GM19239 (cell line): ENCODE data around the gene OR11G2.
"Not testable (repeated sequence)": the region's sequence is repeated elsewhere in the genome, so short reads cannot be mapped to it uniquely, and the experiment has no call there.

ENCODE experiments used
- DNase-seq: peaks from one replicate; pipeline ENCODE4 v3.0.0; 2011; ENCODE audit warnings: low spot score; ENCODE audit not compliant: insufficient read length
- FAIRE-seq: peaks from 2 replicates; lab custom pipeline; 2011; peaks lifted over from hg19 to GRCh38; lab: Jason Lieb, UNC

OR11G2 gene

DNA sequence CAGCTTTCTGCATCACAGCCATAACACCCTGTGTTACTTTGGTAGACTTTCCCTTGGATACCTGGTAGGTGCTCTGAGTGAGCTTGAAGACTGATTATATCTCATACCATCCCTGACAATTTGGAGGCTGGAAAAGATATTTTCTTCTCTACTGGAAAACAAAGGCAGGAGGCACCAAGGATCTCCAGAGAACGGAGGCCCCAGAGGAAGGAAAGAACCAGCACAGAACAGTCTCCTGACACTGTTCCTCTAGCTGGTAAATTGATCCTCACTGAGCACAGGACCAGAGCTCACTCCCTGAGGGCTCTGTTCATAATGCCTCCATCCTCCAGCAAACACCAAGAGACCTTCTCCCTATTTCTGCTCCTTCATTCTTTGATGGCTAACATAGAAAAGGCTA is at the start of gene OR11G2:
Gene OR11G2, plus strand, starts transcription at position 301 of the 400 bp plus-strand sequence. CDS start 6,542 bp downstream, outside the sequence.
- FAIRE-seq (no peak), DNase-seq (no peak)

DNA sequence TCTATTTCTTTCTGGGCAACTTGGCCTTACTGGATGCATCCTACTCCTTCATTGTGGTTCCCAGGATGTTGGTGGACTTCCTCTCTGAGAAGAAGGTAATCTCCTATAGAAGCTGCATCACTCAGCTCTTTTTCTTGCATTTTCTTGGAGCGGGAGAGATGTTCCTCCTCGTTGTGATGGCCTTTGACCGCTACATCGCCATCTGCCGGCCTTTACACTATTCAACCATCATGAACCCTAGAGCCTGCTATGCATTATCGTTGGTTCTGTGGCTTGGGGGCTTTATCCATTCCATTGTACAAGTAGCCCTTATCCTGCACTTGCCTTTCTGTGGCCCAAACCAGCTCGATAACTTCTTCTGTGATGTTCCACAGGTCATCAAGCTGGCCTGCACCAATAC is 46.8 kb upstream of the OR11G2 start:
- FAIRE-seq, result no peak
- no peak for DNase-seq

GRCh38 chr14:20144820-20145219 is 45.9 kb upstream of the OR11G2 start:
- no peak for DNase-seq
- no peak for FAIRE-seq

DNA sequence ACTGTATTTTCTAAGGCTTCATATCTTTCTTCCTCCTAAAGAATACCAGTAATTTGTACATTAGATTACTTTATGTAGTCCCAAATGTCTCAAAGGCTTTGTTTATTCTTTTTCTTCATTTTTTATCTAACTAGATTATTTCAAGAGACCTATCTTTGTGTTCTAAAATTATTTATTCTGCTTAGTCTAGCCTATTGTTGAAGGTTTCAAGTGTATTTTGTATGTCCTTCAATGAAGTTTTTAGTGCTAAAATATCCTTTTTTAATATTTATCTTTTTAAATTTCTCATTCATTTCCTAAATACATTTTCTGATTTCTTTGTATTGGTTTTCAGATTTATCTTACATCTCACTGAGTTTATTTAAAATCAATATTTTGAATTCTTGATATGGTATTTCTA is 26.2 kb upstream of the OR11G2 start:
- no peak for FAIRE-seq
- DNase-seq, result no peak

GRCh38 chr14:20167091-20167490 is 23.6 kb upstream of the OR11G2 start:
- DNase-seq (no peak), FAIRE-seq (no peak)

GRCh38 chr14:20169852-20170251 is 20.8 kb upstream of the OR11G2 start:
- not testable (repeated sequence) for FAIRE-seq, DNase-seq

- FAIRE-seq, DNase-seq: not testable (repeated sequence)
Measured at GRCh38 chr14:20174205-20174604, 16.5 kb upstream of the OR11G2 start.

GRCh38 chr14:20176330-20176729 is 14.4 kb upstream of the OR11G2 start:
- no peak for FAIRE-seq
- no peak for DNase-seq

DNA sequence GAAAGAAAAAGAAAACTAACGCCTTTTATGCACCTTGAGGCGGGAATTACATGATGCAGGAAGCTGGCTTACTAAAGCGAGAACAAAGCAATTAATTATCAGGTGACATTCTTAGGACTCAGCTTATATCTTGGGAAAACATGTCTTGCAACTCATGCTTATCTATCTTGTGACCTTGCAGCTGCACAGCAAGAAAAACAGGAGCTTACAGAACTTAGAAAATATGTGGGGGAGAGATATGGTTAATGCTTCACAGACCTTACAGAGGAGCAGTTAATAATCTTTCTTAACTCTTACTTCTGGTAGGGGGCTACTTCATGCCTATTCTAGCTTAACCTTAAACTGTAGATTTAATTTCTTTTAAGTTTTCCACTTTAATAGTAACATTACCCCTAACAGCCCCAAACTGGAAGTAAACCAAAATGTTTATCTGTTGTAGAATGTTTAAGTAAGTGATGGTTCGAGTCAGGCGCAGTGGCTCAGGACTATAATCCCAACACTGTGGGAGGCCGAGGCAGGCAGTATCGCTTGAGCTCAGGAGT is 13.2 kb upstream of the OR11G2 start:
- FAIRE-seq, result no peak

DNA sequence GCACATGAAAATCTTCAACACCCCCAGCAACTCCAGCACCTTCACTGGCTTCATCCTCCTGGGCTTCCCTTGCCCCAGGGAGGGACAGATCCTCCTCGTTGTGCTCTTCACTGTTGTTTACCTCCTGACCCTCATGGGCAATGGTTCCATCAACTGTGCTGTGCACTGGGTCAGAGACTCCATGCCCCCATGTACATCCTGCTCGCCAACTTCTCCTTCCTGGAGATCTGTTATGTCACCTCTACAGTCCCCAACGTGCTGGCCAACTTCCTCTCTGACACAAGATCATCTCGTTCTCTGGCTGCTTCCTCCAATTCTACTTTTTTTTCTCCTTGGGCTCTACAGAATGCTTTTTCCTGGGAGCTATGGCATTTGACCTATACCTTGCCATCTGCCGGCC is 11.5 kb upstream of the OR11G2 start:
- DNase-seq, result no peak
- no peak for FAIRE-seq

More for the DNA sequence above, 13.2 kb upstream of the OR11G2 start:
- no peak for DNase-seq

DNA sequence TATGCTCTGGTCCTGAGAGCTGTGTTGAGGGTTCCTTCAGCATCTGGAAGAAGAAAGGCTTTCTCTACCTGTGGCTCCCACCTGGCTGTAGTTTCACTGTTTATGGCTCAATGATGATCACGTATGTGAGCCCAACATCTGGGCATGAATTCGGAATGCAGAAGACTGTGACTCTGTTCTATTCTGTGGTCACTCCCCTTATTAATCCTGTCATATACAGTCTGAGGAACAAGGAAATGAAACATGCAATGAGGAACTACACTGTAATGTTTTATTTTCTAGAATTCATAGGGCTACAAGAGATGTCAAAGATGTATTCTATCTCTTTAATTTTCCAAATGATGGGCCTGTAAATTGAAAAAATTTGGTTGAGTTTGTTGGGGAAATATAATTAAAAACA is 10.8 kb upstream of the OR11G2 start:
- no peak for FAIRE-seq
- no peak for DNase-seq

GRCh38 chr14:20180486-20180885 is 10.2 kb upstream of the OR11G2 start:
- no peak for DNase-seq
- no peak for FAIRE-seq

GRCh38 chr14:20184181-20184580 is 6.5 kb upstream of the OR11G2 start:
- FAIRE-seq (no peak), DNase-seq (no peak)

DNA sequence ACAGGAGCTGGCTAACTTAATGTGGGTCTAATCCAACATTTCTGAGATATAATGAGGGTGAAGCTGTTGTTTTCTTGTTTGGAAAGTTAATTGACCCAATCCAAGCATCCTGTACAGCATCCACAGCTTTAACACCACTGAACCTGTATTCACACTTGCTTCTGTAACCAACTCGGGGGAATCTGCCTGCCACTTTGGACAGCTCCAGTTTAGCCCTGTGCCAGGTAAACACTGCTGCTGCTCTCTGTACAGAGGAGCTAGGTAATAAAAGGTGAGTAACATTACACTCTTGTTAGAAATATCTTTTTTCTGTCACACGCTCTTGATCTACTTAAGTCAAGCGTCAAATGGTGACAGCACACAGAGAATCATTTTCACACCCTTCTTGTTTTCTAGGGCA is 700 bp downstream of the OR11G2 start:
- DNase-seq (no peak), FAIRE-seq (no peak)

- DNase-seq (no peak), FAIRE-seq (no peak)
Measured at GRCh38 chr14:20194101-20194500, 3.4 kb downstream of the OR11G2 start.

GRCh38 chr14:20195170-20195569 is 4.5 kb downstream of the OR11G2 start:
- not testable (repeated sequence) for DNase-seq, FAIRE-seq

- DNase-seq (no peak), FAIRE-seq (no peak)
Measured at GRCh38 chr14:20195911-20196310, 5.2 kb downstream of the OR11G2 start.

GRCh38 chr14:20197459-20197858 is 6.8 kb downstream of the OR11G2 start:
- DNase-seq, result no peak

DNA sequence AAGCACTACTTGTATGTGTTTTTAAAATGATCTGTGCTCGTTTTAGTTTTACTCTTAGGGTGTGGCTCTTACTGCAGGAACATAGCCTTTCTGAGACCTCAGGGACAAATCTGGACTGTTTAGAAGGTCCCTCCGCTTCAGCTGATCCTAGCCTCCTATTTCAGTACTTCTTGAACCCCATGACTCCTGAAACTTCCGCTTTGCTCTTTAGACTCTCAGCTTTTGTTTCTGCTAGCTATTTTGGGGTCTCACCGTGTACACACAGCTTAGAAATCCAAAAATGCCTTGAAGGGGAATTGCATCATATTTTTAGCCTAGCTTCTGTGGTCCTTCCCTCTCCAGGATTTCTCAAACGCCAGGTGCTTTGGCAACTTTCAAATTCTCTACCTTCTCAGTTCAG is 8.3 kb downstream of the OR11G2 start:
- no peak for DNase-seq
- FAIRE-seq, result no peak

More at GRCh38 chr14:20197459-20197858, 6.8 kb downstream of the OR11G2 start:
- FAIRE-seq, result no peak

DNA sequence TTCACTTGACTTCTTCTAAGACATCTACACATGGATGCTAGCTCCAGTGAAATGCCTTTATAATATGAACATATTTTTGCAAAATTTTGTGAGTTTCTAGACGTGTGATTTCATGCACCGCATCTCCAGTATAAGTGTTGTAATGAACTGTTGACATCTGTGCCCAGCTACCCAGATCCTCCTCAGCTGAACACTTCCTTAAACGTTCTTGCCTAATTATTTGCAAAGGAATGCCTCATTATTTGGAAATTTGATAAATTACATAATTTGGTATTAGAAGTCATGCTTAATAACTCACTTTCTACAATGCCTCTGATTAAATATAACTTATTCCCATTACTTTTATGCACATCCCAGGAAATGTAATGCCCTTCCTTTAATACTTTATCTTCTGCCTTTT is 14.0 kb downstream of the OR11G2 start:
- FAIRE-seq (no peak), DNase-seq (no peak)

DNA sequence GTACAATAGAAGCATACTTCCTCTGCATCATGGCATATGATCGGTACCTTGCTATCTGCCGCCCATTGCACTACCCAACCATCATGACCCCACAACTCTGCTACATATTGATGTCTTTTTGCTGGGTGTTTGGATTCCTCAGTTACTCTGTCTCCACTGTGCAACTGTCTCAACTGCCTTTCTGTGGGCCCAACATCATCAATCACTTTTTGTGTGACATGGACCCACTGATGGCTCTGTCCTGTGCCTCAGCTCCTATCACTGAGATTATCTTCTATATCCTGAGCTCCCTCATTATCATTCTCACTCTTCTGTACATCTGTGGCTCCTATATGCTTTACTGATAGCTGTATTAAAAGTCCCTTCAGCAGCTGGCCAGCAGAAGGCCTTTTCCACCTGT is 18.9 kb downstream of the OR11G2 start:
- no peak for FAIRE-seq
- DNase-seq, result no peak

- FAIRE-seq, DNase-seq: not testable (repeated sequence)
Measured at GRCh38 chr14:20212406-20212805, 21.7 kb downstream of the OR11G2 start.

DNA sequence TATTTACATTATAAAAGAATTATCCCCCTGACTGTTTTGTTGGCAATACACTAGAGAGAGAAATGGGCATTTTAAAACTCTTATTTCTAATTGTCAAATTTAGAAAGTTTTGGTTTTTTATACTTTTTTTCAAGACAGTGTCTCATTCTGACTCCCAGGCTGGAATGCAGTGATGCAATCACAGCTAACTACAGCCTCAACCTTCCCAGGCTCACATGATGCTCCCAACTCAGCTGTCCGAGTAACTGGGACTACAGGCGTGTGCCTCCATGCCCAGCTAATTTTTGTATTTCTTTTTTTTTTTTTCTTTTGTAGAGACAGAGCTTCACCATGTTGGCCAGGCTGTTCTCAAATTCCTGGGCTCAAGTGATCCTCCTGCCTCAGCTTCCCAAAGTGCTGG is 24.5 kb downstream of the OR11G2 start:
- FAIRE-seq (no peak), DNase-seq (no peak)
